NCI-H146 (cell line): ENCODE results near the gene PRPF6.

Experiments
- DNase-seq: peaks from one replicate; lab custom pipeline; 2025; lab: John Stamatoyannopoulos, UW

PRPF6 gene, protein sequence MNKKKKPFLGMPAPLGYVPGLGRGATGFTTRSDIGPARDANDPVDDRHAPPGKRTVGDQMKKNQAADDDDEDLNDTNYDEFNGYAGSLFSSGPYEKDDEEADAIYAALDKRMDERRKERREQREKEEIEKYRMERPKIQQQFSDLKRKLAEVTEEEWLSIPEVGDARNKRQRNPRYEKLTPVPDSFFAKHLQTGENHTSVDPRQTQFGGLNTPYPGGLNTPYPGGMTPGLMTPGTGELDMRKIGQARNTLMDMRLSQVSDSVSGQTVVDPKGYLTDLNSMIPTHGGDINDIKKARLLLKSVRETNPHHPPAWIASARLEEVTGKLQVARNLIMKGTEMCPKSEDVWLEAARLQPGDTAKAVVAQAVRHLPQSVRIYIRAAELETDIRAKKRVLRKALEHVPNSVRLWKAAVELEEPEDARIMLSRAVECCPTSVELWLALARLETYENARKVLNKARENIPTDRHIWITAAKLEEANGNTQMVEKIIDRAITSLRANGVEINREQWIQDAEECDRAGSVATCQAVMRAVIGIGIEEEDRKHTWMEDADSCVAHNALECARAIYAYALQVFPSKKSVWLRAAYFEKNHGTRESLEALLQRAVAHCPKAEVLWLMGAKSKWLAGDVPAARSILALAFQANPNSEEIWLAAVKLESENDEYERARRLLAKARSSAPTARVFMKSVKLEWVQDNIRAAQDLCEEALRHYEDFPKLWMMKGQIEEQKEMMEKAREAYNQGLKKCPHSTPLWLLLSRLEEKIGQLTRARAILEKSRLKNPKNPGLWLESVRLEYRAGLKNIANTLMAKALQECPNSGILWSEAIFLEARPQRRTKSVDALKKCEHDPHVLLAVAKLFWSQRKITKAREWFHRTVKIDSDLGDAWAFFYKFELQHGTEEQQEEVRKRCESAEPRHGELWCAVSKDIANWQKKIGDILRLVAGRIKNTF

DNA sequence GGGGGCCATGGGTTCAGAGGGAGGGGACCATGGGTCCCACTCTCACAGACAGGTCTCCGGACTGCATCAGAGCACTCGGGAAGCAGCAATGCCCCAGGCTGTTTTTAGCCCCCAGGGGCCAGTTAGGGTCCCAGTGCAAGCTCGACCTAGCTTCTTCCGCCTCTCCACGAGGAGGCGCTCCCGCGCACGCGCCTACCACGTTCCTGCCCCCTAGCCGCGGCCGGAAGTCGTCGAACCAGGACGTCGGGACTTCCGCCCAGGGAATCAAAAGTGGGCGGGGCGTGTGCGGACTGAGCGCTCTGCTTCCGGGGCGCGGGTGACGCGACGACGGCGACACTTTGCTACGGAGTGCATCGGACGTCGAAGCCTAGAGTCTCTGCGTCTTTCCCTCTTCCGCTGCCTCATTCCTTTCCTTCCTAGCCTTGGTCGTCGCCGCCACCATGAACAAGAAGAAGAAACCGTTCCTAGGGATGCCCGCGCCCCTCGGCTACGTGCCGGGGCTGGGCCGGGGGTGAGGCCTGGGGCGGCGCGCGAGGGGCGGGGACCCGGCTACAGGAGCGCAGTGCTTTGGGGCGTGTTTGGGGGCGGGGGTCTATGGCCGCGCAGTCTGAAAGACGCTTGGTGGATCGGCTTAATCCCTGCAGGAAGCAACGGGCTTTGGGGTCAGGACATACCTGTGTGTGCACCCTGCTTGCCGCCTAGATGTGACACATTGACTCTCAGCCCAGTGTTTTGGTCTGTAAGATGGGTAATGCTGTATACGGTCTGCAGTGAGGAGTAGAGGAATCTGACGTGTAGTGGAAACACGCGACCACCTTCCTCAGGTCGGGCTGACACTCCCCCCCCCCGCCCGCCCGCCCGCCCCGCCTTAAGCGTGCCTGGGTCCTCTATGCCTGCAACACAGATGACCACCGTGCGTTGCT, at the start of gene PRPF6:
Gene PRPF6, plus strand, starts transcription at position 327 of the 923 bp plus-strand sequence. Its CDS starts 114 bp downstream, at position 441.
- DNase-seq, result peak; percentile 98

DNA sequence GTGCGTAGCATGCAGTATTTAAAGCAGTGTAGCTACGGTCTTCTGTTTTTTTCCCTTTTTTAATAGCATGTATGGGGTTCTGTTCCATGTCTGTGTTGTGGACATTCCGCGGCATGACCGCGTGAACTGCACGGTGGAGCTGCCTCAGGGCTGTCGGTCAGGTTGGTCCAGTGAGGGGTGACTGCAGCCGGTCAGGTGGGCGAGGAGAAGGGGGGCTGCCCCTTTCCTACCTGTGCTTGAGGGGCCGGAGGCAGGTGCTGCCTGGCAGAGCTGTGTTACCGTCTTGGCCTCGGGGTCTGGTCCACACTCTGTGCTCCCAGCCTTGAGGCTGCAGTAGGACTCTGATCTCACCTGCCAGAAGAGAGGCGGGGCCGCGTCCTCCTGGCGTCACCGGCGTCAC, 49.2 kb upstream of the PRPF6 start:
- no peak for DNase-seq

DNA sequence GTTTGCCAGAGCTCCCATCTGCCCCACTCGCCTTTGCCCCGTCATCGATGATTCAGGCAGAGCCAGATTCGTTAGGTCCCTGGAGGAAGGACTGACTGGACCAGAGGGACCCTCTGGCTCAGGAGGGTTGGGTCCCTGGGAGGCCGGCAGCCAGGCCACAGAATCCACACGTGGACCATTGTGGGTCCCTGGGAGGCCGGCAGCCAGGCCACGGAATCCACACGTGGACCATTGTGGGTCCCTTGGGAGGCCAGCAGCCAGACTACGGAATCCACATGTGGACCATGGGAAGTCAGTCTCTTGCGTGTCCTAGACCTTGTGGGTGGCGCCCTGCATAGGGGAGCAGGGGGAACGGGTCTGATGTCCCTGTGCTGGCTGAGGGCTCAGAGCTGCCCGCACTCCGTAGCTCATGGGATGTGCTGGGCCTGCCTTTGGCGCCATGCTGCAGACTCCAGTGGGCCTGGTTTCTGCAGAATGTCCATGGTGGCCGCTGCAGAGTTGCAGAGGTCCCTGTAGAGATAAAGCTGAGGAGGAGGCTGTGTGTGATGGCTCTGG, 48.2 kb upstream of the PRPF6 start:
- no peak for DNase-seq

DNA sequence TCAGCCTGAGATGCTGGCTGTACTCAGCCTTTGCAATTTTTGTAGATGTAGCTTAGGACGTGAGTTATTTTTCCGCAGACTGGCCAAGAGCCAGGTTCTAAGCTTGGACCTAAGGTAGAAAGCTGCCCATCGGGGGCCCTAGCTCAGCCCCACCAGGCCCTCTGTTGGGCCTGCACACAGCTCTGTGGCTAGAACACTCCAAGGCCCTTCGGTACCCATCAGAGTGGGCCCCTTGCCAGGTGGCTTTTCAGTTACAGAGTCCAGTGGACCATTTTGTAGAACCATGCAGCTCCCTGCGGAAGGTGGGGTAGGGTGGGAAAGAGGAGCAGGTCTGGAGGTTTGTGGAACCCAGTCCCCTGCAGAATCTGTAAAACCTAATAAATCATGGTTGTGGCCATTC, 47.3 kb upstream of the PRPF6 start:
- no peak for DNase-seq

DNA sequence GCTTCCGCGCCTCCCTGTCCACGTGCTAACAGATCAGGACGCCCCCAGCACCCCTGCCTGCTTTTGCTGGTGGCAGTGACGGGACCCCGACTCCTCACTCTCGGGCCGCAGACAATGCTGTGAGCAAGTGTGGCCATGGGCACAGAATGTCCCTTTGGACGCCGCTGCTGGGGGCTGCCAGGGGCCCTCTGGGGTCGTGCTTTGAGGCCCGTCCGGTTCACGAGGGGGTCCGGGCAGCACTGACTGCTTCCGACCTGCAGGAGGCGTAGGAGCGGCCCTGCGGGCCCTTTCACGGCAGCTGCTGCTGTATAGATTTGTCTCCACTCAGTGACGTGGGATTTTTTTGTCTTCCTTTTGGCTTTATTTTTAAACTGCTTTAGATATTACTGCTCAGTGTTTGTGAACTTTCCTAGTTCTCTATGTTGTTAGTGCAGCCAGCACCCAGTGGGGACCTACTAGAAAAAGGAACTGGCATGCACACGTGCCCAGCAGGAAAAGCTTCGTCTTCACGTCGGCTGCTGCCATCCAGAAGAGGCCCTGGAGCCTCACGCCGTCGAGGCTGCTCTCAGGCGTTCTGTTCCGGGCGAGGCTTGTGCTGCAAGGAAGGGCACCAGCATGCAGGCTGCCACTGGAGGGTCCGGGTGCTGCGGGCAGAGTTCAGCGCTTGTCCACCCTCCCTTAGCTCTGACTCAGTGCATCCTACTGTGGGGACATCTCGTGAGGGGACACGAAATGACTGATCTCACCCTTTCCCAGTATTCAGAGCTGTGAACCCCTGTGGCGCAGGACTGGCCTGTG, 46.5 kb upstream of the PRPF6 start:
- DNase-seq, result no peak

DNA sequence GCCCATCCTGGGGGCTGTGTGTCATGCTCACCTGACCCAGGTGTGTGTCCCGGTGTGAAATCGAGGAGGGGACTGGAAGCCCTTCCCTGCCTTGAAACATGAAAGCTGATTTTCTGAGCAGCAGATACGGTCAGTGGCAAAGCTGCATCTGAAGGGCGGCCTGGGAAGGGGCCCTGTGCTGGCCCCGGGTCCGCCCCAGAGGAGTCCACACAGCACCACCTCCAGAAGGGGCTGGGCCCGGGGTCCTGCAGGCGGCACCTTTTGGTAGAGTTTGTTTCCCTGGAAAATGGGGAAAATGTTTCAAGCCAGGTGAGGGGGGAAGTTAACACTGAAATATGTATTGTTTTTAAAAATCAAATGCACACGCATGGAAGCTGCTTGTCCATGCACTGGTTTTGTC, 45.5 kb upstream of the PRPF6 start:
- no peak for DNase-seq

DNA sequence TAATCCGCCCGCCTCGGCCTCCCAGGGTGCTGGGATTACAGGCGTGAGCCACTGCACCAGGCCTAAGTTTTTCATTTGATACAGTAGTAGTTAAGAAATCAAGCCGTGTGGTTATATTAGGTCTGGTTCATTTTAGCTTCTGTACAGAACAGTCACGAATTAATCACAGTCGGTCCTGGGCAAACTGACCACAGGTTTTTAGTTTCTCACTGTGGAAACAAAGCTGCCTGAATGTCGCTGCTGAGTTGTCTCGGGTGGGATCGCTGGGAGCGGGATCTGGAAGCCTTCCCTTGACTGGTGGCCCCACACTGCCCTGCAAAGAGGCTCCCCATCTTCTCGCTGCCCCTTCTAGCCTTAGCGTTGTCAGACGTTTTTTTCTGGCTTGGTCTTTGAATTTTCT, 43.3 kb upstream of the PRPF6 start:
- no peak for DNase-seq

DNA sequence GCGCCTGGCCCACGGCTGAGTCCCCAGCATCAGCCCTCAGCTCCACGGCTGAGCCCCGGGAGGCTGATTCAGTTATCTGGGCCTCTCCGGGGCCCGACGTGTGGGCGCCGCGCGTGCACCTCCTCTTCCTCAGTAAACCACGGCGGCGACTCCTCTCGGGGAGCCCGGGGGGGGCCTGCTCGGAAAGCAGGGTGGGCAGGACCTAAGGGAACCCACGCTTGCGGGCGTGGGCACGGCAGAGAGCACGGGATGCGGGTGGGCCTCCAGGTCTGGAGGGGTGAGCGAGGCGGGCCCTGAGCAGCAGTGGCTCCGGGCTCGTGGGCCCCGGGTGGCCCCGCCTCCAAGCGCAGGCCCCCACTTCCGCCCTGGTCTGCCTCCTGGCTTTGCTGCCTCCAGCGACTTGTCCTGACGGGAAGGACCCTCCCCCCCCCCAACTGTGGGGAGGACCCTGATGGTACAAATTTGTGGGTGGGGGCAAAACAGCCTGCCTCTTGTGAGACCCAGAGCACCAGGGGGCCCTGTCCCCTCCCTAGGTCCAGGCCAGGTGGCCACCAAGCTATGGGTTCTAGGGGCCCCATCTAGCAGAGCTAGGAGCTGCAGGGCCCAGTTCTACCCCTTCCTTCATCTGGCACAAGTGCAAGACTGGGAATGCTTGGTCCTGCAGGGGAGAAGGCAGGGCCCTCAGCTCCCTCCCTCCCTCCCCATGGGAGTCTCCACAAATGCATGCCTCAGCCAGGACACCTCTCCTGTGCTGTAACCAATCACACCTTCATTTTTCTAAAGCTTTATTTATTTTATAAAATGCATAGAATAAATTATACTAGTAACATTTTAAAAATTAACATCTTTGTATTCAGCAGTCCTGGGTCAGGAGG, 41.6 kb upstream of the PRPF6 start:
- DNase-seq, result no peak

DNA sequence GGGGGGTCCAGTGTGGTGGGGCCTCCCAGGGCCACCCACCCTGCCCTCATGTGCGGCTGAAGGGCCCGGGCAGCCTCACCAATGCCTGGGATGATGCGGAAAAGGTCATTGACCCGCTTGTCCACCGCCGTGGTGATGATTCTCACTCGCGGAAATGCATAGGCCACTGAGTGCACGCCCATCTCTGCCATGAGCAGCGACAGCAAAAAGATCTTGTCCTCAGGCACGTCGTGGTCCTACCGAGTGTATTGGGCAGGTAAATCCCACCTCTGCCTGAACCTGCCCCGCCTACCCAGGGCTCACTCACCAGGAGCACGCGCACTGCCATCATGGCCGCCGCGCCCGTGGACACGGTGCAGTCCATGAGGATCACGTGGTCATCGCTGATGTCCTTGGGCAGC, 40.9 kb upstream of the PRPF6 start:
- no peak for DNase-seq

DNA sequence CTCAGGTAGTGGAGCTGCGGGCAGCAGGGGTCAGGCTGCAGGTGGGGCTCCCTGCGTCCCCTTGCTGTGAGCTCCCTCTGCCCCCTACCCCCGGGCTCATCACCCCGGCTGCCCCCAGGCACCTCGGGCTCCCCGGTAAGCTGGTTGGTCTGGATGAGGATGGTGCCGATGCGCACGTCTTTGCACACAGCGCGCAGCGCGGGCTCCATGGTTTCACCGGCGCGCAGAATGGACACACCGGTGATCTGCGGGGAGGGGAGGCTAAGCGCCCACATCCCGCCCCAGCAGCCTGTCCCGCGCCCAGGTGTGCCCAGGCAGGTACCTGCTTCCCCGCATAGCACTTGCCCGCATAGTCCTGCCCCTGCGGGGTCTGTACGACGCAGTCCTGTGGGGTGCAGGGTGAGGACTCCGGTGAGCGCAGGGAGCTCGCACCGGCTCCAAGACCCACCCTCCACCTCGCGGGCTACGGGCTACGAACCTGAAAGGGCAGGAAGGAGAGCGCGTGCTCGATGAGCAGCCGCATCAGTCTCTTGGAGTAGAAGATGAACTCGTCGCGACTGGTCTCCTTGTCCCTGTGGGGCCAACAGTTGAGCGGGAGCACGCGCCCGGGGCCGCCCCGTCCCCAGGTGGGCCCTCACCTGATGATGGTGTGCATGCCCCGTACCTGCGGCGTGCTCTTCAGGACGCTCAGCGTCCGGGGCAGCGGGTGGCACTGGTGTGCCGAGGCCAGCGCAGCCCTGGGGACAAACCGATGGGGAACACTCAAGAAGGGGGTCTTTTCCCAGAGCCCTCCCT, 40.3 kb upstream of the PRPF6 start:
- no peak for DNase-seq

DNA sequence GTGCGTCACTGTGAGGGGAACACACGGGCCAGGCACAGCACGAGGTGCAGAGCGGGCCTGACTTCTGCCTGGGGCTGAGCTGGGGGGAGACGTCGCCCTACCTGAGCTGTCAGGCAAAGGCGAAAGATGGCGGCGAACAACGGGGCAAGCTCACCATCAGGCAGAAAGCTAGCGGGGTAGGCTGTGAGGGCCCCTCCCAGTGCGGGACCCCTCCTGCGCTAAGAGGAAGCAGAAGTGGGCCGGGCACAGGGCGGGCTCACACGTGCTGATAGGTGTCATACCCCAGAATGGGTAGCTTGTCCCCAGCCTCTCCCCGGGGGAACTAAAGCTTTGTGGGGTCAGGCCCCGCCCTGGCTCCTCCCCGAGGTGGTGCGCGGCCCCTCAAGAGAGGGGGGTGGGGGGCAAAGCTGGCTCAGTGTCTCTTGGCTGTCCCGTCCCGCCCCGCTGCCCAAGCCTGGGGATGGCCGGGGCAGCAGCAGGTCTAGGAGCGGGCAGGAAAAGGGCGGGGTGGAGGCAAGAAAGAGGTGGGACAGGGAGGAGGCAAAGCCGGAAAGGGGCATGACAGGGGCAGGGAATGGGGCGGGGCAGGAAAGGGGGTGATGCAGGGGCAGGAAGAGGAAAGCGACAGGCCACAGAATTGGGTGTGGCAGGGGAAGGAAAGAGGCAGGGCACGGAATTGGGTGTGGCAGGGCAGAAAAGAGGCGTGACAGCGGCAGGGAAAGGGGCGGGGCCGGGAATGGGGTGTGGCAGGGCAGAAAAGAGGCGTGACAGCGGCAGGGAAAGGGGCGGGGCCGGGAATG, 39.5 kb upstream of the PRPF6 start:
- DNase-seq, result no peak

DNA sequence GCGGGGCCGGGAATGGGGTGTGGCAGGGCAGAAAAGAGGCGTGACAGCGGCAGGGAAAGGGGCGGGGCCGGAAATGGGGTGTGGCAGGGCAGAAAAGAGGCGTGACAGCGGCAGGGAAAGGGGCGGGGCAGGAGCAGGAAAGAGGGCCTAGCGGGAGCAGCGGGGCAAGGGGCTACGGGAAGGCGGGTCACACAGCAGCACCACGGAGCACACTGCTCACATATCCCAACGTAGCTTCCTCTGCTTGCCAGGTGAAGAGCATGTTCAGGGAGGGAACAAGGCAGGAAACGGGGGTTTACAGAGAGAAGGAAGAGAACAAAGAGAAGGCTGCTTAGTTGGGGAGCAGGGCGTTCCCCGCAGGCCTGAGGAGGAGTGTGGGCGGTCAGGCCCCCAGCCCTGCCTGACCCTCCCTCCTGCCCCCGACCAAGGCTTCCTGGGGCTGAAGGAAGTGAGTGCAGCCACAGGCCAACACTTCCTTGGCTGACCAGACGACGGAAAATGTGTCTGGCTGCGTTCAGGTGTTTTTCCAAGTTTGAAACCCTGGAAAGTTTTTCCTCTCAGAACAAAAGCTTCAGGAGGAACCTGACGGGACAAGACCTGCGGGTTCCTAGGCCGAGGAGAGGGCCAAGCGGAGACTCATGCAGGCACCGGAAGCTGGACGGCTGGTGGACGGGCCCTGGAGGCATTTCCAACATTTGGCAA, 38.5 kb upstream of the PRPF6 start:
- no peak for DNase-seq

DNA sequence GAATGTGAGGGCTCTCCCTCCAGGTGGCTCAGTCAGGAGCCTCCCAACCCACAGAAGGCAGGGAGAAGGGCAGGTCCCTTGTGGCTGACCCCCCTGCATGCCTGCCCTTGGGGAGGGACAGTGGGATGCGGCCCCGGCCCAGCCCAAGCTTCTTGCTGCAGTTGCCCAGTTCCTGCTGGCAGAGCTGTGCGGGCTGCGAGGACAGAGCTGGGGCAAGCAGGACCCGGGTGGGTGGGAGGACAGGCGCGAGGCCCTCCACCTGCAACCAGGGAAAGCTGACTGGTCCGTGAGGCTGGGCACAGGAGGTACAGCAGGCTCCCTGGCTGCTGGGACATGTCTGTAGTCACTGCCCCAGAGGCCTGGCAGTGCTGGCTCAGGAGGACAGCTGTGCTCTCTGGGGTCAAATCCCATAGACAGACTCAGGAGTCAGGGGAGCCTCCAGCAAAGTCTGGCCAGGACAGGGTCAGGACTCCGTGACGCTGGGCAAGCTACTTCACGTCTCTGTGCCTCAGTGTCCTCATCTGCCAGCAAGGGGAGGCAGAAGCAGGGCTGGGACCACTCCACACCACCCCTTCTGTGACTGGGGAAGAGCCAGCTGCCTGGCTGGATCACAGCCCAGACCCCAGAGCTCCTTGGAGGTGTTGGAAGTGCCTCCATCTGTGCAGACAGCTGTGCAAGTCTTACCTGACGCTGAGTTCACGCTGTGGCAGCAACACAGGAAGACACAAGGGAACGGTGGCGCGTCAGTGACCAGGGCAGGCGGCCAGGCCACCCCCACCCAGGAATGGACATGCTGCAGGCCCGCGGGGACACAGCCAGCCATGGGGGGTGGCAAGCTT, 37.7 kb upstream of the PRPF6 start:
- no peak for DNase-seq

DNA sequence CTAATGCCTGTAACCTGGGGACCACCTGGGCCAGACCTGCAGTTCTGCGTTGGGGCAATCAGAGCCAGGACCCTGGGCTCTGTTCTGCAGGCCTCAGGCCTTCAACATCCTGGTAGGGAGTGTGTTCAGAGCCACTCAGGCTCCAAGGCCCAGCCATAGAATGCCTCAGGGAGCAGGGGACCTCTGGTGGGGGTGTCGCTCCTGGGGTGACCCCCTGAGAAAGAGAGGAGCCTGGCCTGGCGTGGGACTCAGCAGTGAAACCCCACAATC, 37.2 kb upstream of the PRPF6 start:
- DNase-seq, result no peak

DNA sequence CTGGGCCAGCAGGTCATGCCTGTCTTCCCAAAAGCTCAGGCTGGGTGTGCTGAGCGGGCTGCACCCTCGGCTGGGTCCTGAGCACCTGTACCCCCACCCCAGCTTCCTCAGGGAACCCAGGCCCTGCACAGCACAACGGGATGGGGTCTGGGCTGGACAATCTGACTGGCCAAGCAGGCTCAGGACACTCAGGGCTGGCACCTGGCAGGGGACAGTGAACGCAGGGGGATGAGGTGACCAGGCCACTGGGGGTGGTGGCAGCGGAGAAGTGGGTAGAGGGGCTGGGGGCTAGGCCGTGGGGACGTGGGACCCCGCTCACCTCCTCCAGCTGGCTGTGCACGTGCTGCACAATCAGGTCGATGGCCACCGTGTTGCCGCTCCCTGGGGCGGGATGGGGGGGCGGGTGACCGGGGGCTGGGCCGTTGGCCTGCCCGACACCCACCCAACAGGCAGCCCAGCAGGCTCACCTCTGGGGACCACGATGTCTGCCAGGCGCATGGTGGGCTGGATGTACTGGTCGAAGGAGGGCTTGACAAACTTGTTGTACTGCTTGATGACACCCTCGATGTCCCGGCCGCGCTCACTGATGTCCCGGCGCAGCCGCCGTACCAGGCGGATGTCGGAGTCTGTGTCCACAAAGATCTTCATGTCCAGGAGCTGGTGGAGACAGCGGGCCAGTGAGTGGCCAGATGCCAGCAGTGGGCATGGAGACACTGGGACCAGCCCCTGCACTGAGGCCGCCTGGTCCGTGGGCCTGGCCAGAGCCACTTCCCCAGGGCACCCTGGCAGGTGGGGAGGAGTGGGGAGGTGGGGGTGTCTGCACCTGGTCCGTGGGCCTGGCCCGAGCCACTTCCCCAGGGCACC, 36.6 kb upstream of the PRPF6 start:
- DNase-seq, result no peak
